GM12878 (cell line): Measurements from ENCODE around the gene SPTAN1. TPM values are rescaled to one million over a fixed set of nuclear protein-coding genes. Genes with fewer than 3 reads are reported as not detected.
A peak's percentile ranks its signal among the peaks of the same experiment; 100 is the strongest.

ENCODE experiments used
- ATAC-seq: fragments of 200-7000 bp; cut with Tn5 transposase; 3 replicates; pipeline ENCODE4 v1.9.1; 2020; ENCODE audit warnings: mild to moderate bottlenecking, moderate library complexity
- BruUV-seq: library from RNA; stranded (reverse); fragments of 400-500 nt; replicated peaks from 2 replicates; lab custom pipeline; 2021; lab: Mats Ljungman, UMichigan
- CTCF ChIA-PET: fragments of 300-600 bp; sonication (Branson Sonifier 250); formaldehyde crosslinking; extraction: SDS; loops from one replicate; lab custom pipeline; 2021; ENCODE audit warnings: inconsistent platforms; lab: Yijun Ruan, JAX
- POLR2A ChIA-PET: fragments of 350-600 bp; formaldehyde crosslinking; extraction: SDS; loops from one replicate; lab custom pipeline; 2021; ENCODE audit warnings: inconsistent platforms; lab: Charles Lee
- RAD21 ChIA-PET: fragments of 300-600 bp; sonication (Branson Sonifier 250); formaldehyde crosslinking; loops from one replicate; lab custom pipeline; 2023; ENCODE audit warnings: antibody characterized with exemption; ENCODE audit not compliant: unreplicated experiment; lab: Charles Lee
- SMC1A ChIA-PET: fragments of 300-600 bp; sonication (Branson Sonifier 250); formaldehyde crosslinking; loops from one replicate; lab custom pipeline; 2023; ENCODE audit not compliant: unreplicated experiment, uncharacterized antibody; lab: Charles Lee
- DNase-seq: peaks from one replicate; pipeline ENCODE4 v3.0.0-alpha.2; 2011; ENCODE audit warnings: low read depth, low spot score
- FAIRE-seq: peaks from 3 replicates; lab custom pipeline; 2011; peaks lifted over from hg19 to GRCh38; lab: Jason Lieb, UNC
- H2AFZ ChIP-seq: 2 replicates; pipeline ENCODE4 v1.6.0; 2011; ENCODE audit warnings: low read depth, low read length, control low read depth; ENCODE audit not compliant: control insufficient read depth
- H3K27ac ChIP-seq: 2 replicates; pipeline ENCODE4 v1.5.1; 2011; ENCODE audit warnings: control low read depth; ENCODE audit not compliant: control insufficient read depth, insufficient read depth
- H3K27me3 ChIP-seq, 2 experiments: replicated peaks in 1 of 2; 2 replicates each; pipeline versions ENCODE4 v1.6.0 to v1.6.1; 2011; ENCODE audit warnings: low read length in 1 of 2; ENCODE audit not compliant: control insufficient read depth in 2 of 2, insufficient read depth in 2 of 2
- H3K36me3 ChIP-seq, 2 experiments: 2 replicates each; pipeline ENCODE4 v1.5.1; 2011; ENCODE audit warnings: low read length in 1 of 2; ENCODE audit not compliant: control insufficient read depth in 2 of 2, insufficient read depth in 2 of 2
- H3K4me1 ChIP-seq: 2 replicates; pipeline ENCODE4 v1.6.1; 2011; ENCODE audit warnings: mild to moderate bottlenecking, low read length, moderate library complexity, mixed read lengths; ENCODE audit not compliant: control insufficient read depth, insufficient read depth
- H3K4me2 ChIP-seq: 2 replicates; pipeline ENCODE4 v1.6.0; 2011; ENCODE audit warnings: control low read depth; ENCODE audit not compliant: control insufficient read depth, insufficient read depth
- H3K4me3 ChIP-seq: fragments of 200-600 bp; sonication (generic); 2 replicates; pipeline ENCODE4 v1.5.1; 2016
- H3K79me2 ChIP-seq: 2 replicates; pipeline ENCODE4 v1.6.0; 2011; ENCODE audit warnings: low read length; ENCODE audit not compliant: control insufficient read depth, insufficient read depth
- H3K9ac ChIP-seq: 2 replicates; pipeline ENCODE4 v1.8.0; 2011; ENCODE audit warnings: low read length, control low read depth, mixed read lengths; ENCODE audit not compliant: control insufficient read depth, insufficient read depth
- H3K9me3 ChIP-seq: replicated peaks from 3 replicates; pipeline ENCODE4 v1.5.1; 2011; ENCODE audit warnings: mild to moderate bottlenecking, low read length; ENCODE audit not compliant: control insufficient read depth, insufficient read depth
- H4K20me1 ChIP-seq: 2 replicates; pipeline ENCODE4 v1.6.0; 2011; ENCODE audit not compliant: control insufficient read depth, insufficient read depth
- EP300 ChIP-seq, 2 experiments: fragments of 150-350 bp in 1 of 2; IDR thresholded peaks; 2 replicates each; pipeline ENCODE4 v1.6.1; 2011 to 2012; ENCODE audit warnings: low read depth in 2 of 2, low read length in 2 of 2, borderline replicate concordance in 1 of 2, improper control_type of control experiment in 1 of 2, inconsistent platforms in 1 of 2; ENCODE audit not compliant: control insufficient read depth in 1 of 2
- LARP7 ChIP-seq: fragments of 450-650 bp; IDR thresholded peaks from 2 replicates; pipeline ENCODE4 v1.6.1; 2017; ENCODE audit warnings: mild to moderate bottlenecking
- POLR2A ChIP-seq: IDR thresholded peaks from 2 replicates; pipeline ENCODE4 v1.6.1; 2011; ENCODE audit warnings: low read depth, mild to moderate bottlenecking, low read length
- POU2F2 ChIP-seq: IDR thresholded peaks from 3 replicates; pipeline ENCODE4 v1.6.1; 2011; ENCODE audit warnings: low read depth, mild to moderate bottlenecking, low read length, borderline replicate concordance
- RBBP5 ChIP-seq: fragments of 200-600 bp; sonication (generic); conservative IDR thresholded peaks from 2 replicates; pipeline ENCODE4 v1.6.1; 2016
- RCOR1 ChIP-seq: conservative IDR thresholded peaks from 2 replicates; pipeline ENCODE4 v1.6.1; 2012; ENCODE audit warnings: low read depth, low read length, improper control_type of control experiment
- WGBS: methylation state at CpG from one replicate; pipeline ENCODE4 v1.1.6; 2016; ENCODE audit warnings: low lambda C conversion rate; ENCODE audit not compliant: insufficient replicate concordance, insufficient coverage; ENCODE audit errors: missing lambda C conversion rate; 5-methylcytosine and 5-hydroxymethylcytosine counted together
- in situ Hi-C: fragments of 300-500 bp; cut with MboI; formaldehyde crosslinking; loops from 9 replicates; pipeline ENCODE4 v1.14.3; 2018; ENCODE audit warnings: mixed read lengths
- intact Hi-C: fragments of 100-400 bp; cut with micrococcal nuclease; formaldehyde crosslinking; loops from one replicate; pipeline ENCODE4 v1.14.2; 2022; ENCODE audit not compliant: unreplicated experiment
- polyA plus RNA-seq, 11 experiments: library from polyadenylated mRNA; depleted of rRNA in 4 of 11; unstranded in 6 of 11; stranded (reverse) in 5 of 11; fragments of >200 nt; fragmentation: Nextera tagmentation in 4 of 11; fragmentation: Illumina TruSeq in 1 of 11; extraction: Ambion mirVana in 4 of 11; extraction: Trizol in 1 of 11; gene quantifications; 1 replicate in 1 of 11; 2 replicates in 10 of 11; pipeline versions ENCODE4 v1.2.1 to v1.2.3, GENCODE V29; 2011 to 2016; ENCODE audit warnings: inconsistent platforms in 2 of 11, missing spikeins in 2 of 11, low read depth in 1 of 11
- total RNA-seq, 4 experiments: library from RNA; depleted of rRNA in 3 of 4; stranded (reverse); fragments of >200 nt in 3 of 4; fragmentation: Illumina TruSeq in 1 of 4; extraction: Trizol in 1 of 4; gene quantifications; 2 replicates each; pipeline versions ENCODE4 v1.2.1 to v1.2.3, GENCODE V29; 2013 to 2021

The SPTAN1 gene
- total and polyA plus RNA-seq, 10 of the 15 experiments (the other 5 are each of a cell fraction or from before 2014, with no cell fraction given): 18.7 to 156 (median 73.6) TPM

GRCh38 chr9:128633057-128633456 is 80.7 kb downstream of the SPTAN1 start:
- TF ChIP-seq RCOR1 (no peak), RBBP5 (no peak), POLR2A (0 out of 2 replicates have a peak, but pooled peaks have one; percentile 22), LARP7 (no peak)
- H3K4me2 ChIP-seq: no peak overlapping the region
- no peaks in the 10 kb centered on the region for H3K4me1 ChIP-seq
- FAIRE-seq: no peak
- H3K9ac ChIP-seq: no peak overlapping the region
- H3K36me3 ChIP-seq: peaks cover 0 to 24% of the 10 kb centered on the region in 2 experiments; a peak in 3 of 4 replicates
- SMC1A ChIA-PET: interaction anchor here (0.9 to 1.1 kb wide), 2 partner anchors 24 to 51 kb away, joined by 3 to 4 read pairs; no protein-coding TSS in a partner anchor
- POLR2A ChIA-PET: no interaction called here
- no peak overlapping the region for H3K27ac ChIP-seq
- no peak for ATAC-seq
- CTCF ChIA-PET: no interaction called here
- H3K4me3 ChIP-seq: no peak overlapping the region
- H4K20me1 ChIP-seq: no peaks in the 10 kb centered on the region; the same call in 1 of the 2 replicates
- 94% methylated on average over 21 of the region's 21 CpGs for WGBS
- RAD21 ChIA-PET: no interaction called here
- H3K79me2 ChIP-seq: no peaks in the 10 kb centered on the region
- no peaks in the 10 kb centered on the region for H3K27me3 ChIP-seq
- TSS peak; percentile 93 for BruUV-seq
- DNase-seq: no peak
- H3K9me3 ChIP-seq: no peaks in the 10 kb centered on the region
- intact Hi-C loops: no loop called here
- in situ Hi-C loops: no loop called here
- H2AFZ ChIP-seq: no peak overlapping the region

GRCh38 chr9:128633601-128634000 is 81.2 kb downstream of the SPTAN1 start:
- H3K9me3 ChIP-seq: no peaks in the 10 kb centered on the region
- ChIA-PET RAD21 (no interaction called here), POLR2A (interaction anchor here (0.6 kb wide), 1 partner anchor 139 kb away, joined by 3 read pairs; no protein-coding TSS in a partner anchor), CTCF (no interaction called here), SMC1A (interaction anchor here (0.9 to 1.1 kb wide), 2 partner anchors 24 to 51 kb away, joined by 3 to 4 read pairs; no protein-coding TSS in a partner anchor)
- H3K4me2 ChIP-seq: no peak overlapping the region
- no peak overlapping the region for H2AFZ ChIP-seq
- 89% methylated on average over 7 of the region's 11 CpGs for WGBS
- in situ Hi-C loops: no loop called here
- no peak for TF ChIP-seq POU2F2
- no peak for TF ChIP-seq EP300 (IDR thresholded peaks at IDR 0.05; ENCODE audit: borderline replicate concordance in 1 of 2, control insufficient read depth in 1 of 2, low read depth in 2 of 2, low read length in 2 of 2)
- no peaks in the 10 kb centered on the region for H3K27me3 ChIP-seq
- no peaks in the 10 kb centered on the region for H3K79me2 ChIP-seq
- no peak overlapping the region for H3K4me3 ChIP-seq
- no peak overlapping the region for H3K9ac ChIP-seq
- no peaks in the 10 kb centered on the region; the same call in 1 of the 2 replicates for H4K20me1 ChIP-seq
- no peak overlapping the region for H3K27ac ChIP-seq
- FAIRE-seq (no peak), ATAC-seq (no peak), DNase-seq (no peak)
- peaks cover 0 to 22% of the 10 kb centered on the region in 2 experiments; a peak in 3 of 4 replicates for H3K36me3 ChIP-seq
- intact Hi-C loops: no loop called here
- TSS peak; percentile 65 for BruUV-seq
- no peaks in the 10 kb centered on the region for H3K4me1 ChIP-seq
